Measurements from ENCODE around the gene MUC5AC. TPM values are rescaled to one million over a fixed set of nuclear protein-coding genes. Genes with fewer than 3 reads are reported as not detected.
A peak's percentile ranks its signal among the peaks of the same experiment; 100 is the strongest.

Gene MUC5AC
- total RNA-seq, 1 experiment from 2014 or later, result under 0.01 TPM

GRCh38 chr11:1130276-1131032 lies 27.3 kb upstream of the MUC5AC start (continued):
- TF ChIP-seq ELF4 (CRISPR knock-in tag; IDR thresholded peaks at IDR 0.05; ENCODE audit: low read depth) (no peak), FOXP4 (CRISPR knock-in tag; IDR thresholded peaks at IDR 0.05) (no peak), ATF3 (CRISPR knock-in tag; conservative IDR thresholded peaks at IDR 0.05) (no peak), CTCF (IDR thresholded peaks at IDR 0.05) (no peak), ETV6 (CRISPR knock-in tag; IDR thresholded peaks at IDR 0.05) (no peak), FOXJ3 (CRISPR knock-in tag; IDR thresholded peaks at IDR 0.05; ENCODE audit: borderline replicate concordance) (no peak), ZBTB43 (CRISPR knock-in tag; IDR thresholded peaks at IDR 0.05) (no peak)

GRCh38 chr11:1131033-1131911 lies 26.5 kb upstream of the MUC5AC start:
- ATAC-seq (peak; percentile 43; the same call in 1 of the 2 replicates), DNase-seq (ENCODE audit: low spot score) (peak; percentile 27)
- Mint-ChIP-seq H3K36me3 (peaks cover 5% of the 10 kb centered on the region; the same call in 1 of the 2 replicates), H3K4me1 (no peaks in the 10 kb centered on the region), H3K4me3 (no peak overlapping the region), H3K27ac (no peak overlapping the region), H3K9me3 (peaks cover 28% of the 10 kb centered on the region), H3K27me3 (ENCODE audit: low read depth) (peaks cover 6% of the 10 kb centered on the region)
- CTCF ChIA-PET, result interaction anchor here (1.2 kb wide), 2 partner anchors 93 to 464 kb away, joined by 3 read pairs; no protein-coding TSS in a partner anchor
- POLR2A ChIA-PET, result no interaction called here
- TF ChIP-seq PRDM15 (CRISPR knock-in tag; IDR thresholded peaks at IDR 0.05) (no peak), STAT6 (CRISPR knock-in tag; conservative IDR thresholded peaks at IDR 0.05; ENCODE audit: low read depth) (no peak), GTF2I (CRISPR knock-in tag; conservative IDR thresholded peaks at IDR 0.05) (no peak), E2F5 (CRISPR knock-in tag; IDR thresholded peaks at IDR 0.05) (no peak), PREB (CRISPR knock-in tag; IDR thresholded peaks at IDR 0.05; ENCODE audit: borderline replicate concordance) (no peak), ZNF416 (CRISPR knock-in tag; IDR thresholded peaks at IDR 0.05) (no peak)
